Naive thymus-derived CD4-positive, alpha-beta T cell (primary cell): ENCODE measurements around the gene SEPTIN5. TPM values are rescaled to one million over a fixed set of nuclear protein-coding genes. Genes with fewer than 3 reads are reported as not detected.
"Not testable (repeated sequence)": the region's sequence is repeated elsewhere in the genome, so short reads cannot be mapped to it uniquely, and the experiment has no call there.

Experiments
- ATAC-seq: fragments of 150-1000 bp; cut with Tn5 transposase; 2 replicates; pipeline ENCODE4 v1.10.0; 2021; ENCODE audit warnings: mild to moderate bottlenecking, moderate library complexity
- CTCF ChIA-PET: fragments of 350-600 bp; sonication (Branson Sonifier 250); formaldehyde crosslinking; loops from one replicate; lab custom pipeline; 2021; ENCODE audit warnings: antibody characterized with exemption; lab: Charles Lee
- POLR2A ChIA-PET: fragments of 350-600 bp; sonication (Branson Sonifier 250); formaldehyde crosslinking; loops from one replicate; lab custom pipeline; 2021; ENCODE audit warnings: antibody characterized with exemption, inconsistent platforms; lab: Charles Lee
- DNase-seq, 9 donors: peaks; one replicate each; pipeline versions ENCODE4 v3.0.0 to v3.0.0-alpha.2; 2020 to 2022; ENCODE audit warnings: mixed read lengths in 1 of 9
- H3K27ac ChIP-seq: one replicate; pipeline ENCODE4 v1.7.0; 2013; ENCODE audit warnings: mild to moderate bottlenecking, low read depth, low read length, moderate library complexity
- H3K27me3 ChIP-seq, 2 donors: one replicate each; pipeline ENCODE4 v1.7.0; 2013; ENCODE audit warnings: low read length in 2 of 2, mild to moderate bottlenecking in 2 of 2, moderate library complexity in 2 of 2; ENCODE audit not compliant: control insufficient read depth in 2 of 2, insufficient read depth in 2 of 2
- H3K36me3 ChIP-seq, 3 experiments: 1 replicate in 2 of 3; 2 replicates in 1 of 3; pipeline ENCODE4 v1.7.0; 2013; ENCODE audit warnings: low read length in 3 of 3, mild to moderate bottlenecking in 3 of 3, moderate library complexity in 1 of 3; ENCODE audit not compliant: insufficient read depth in 3 of 3, control insufficient read depth in 2 of 3
- H3K4me1 ChIP-seq, 2 donors: one replicate each; pipeline ENCODE4 v1.7.0; 2013; ENCODE audit warnings: low read length in 2 of 2, mild to moderate bottlenecking in 2 of 2, moderate library complexity in 1 of 2; ENCODE audit not compliant: control insufficient read depth in 2 of 2, insufficient read depth in 2 of 2
- H3K4me3 ChIP-seq: 2 replicates; pipeline ENCODE4 v1.7.0; 2013; ENCODE audit warnings: mild to moderate bottlenecking, low read length
- H3K9me3 ChIP-seq, 3 experiments: 1 replicate in 2 of 3; 2 replicates in 1 of 3; pipeline ENCODE4 v1.7.0; 2013; ENCODE audit warnings: low read length in 3 of 3; ENCODE audit not compliant: control insufficient read depth in 2 of 3
- H3K27ac Mint-ChIP-seq, 9 donors: one replicate each; pipeline ENCODE4 v1.8.0; 2020 to 2022; ENCODE audit warnings: mixed read lengths in 9 of 9, mild to moderate bottlenecking in 8 of 9, moderate library complexity in 5 of 9, inconsistent platforms in 2 of 9
- H3K27me3 Mint-ChIP-seq, 5 donors: one replicate each; pipeline ENCODE4 v1.8.0; 2021 to 2022; ENCODE audit warnings: mixed read lengths in 5 of 5, mild to moderate bottlenecking in 1 of 5
- H3K36me3 Mint-ChIP-seq, 5 donors: one replicate each; pipeline ENCODE4 v1.8.0; 2020 to 2022; ENCODE audit warnings: mixed read lengths in 5 of 5, mild to moderate bottlenecking in 3 of 5, inconsistent platforms in 1 of 5
- H3K4me1 Mint-ChIP-seq, 7 donors: one replicate each; pipeline ENCODE4 v1.8.0; 2020 to 2022; ENCODE audit warnings: mixed read lengths in 7 of 7, mild to moderate bottlenecking in 3 of 7, inconsistent platforms in 1 of 7
- H3K4me3 Mint-ChIP-seq, 10 donors: one replicate each; pipeline ENCODE4 v1.8.0; 2020 to 2022; ENCODE audit warnings: mild to moderate bottlenecking in 10 of 10, mixed read lengths in 10 of 10, moderate library complexity in 6 of 10, inconsistent platforms in 2 of 10
- H3K9me3 Mint-ChIP-seq, 11 donors: one replicate each; pipeline ENCODE4 v1.8.0; 2020 to 2022; ENCODE audit warnings: mixed read lengths in 11 of 11, mild to moderate bottlenecking in 4 of 11, inconsistent platforms in 1 of 11, moderate library complexity in 1 of 11
- intact Hi-C, 2 donors: fragments of 100-400 bp; cut with micrococcal nuclease; formaldehyde crosslinking; loops; one replicate each; pipeline ENCODE4 v1.15.1; 2023
- polyA plus RNA-seq, 2 donors: library from polyadenylated mRNA; unstranded; fragments of 300-500 nt; fragmentation: Illumina TruSeq; gene quantifications; one replicate each; pipeline ENCODE4 v1.2.3, GENCODE V29; 2021
- total RNA-seq, 6 experiments: library from RNA in 5 of 6; stranded (reverse) in 5 of 6; gene quantifications; 1 replicate in 5 of 6; 2 replicates in 1 of 6; pipeline ENCODE4 v1.2.3 and lab custom pipeline; 2021 to 2026

Gene SEPTIN5
- total and polyA plus RNA-seq, 7 experiments from 2014 or later = 0.22 to 4.2 (median 0.49) TPM; not detected in 3

DNA sequence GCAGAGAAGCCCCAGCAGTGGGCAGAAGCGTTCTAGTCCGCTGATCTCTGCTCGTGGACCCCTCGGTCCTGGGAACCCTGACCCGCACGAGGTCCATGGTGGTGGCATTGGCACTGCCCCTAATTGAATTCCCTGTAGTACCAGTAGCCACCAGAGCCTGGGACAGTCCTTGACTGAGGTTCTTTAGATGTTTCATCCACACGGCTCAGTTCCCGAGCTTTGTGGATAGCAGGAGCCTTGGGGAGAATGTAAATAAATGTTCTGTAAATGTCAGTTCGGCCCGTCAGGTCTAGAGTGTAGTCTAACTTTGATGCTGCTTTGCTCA lies 39.4 kb upstream of the SEPTIN5 start:
- no peak overlapping the region for H3K27ac Mint-ChIP-seq
- CTCF ChIA-PET = interaction anchor here (0.6 kb wide), 1 partner anchor 292 kb away, joined by 3 read pairs; no protein-coding TSS in a partner anchor
- H3K4me1 Mint-ChIP-seq = no peaks in the 10 kb centered on the region
- H3K36me3 Mint-ChIP-seq = no peaks in the 10 kb centered on the region
- intact Hi-C loops = no loop called here
- no peaks in the 10 kb centered on the region for H3K9me3 Mint-ChIP-seq
- no peak overlapping the region for H3K4me3 ChIP-seq
- no peak for DNase-seq
- POLR2A ChIA-PET = no interaction called here
- no peak overlapping the region for H3K27ac ChIP-seq
- H3K36me3 ChIP-seq = no peaks in the 10 kb centered on the region
- H3K4me3 Mint-ChIP-seq = no peak overlapping the region
- no peak for ATAC-seq
- H3K4me1 ChIP-seq = no peaks in the 10 kb centered on the region
- peaks cover 5 to 16% (median 6%) of the 10 kb centered on the region in 5 donors for H3K27me3 Mint-ChIP-seq
- no peaks in the 10 kb centered on the region for H3K9me3 ChIP-seq
- H3K27me3 ChIP-seq = peaks cover 0 to 5% of the 10 kb centered on the region in 2 donors

DNA sequence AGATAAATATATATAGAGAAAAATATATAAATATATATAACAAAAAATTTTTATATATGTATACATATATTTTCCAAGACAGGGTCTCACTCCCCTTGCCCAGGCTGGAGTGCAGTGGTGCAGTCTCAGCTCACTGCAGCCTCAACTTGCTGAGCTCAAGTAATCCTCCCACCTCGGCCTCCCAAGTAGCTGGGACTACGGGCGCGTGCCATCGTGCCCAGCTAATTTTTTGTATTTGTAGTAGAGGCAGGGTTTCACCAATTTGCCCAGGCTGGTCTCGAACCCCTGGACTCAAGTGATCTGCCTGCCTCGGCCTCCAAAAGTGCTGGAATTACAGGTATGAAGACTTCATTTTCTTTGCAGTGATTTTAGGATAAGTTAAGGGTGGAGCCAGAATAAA lies 38.9 kb upstream of the SEPTIN5 start:
- Histone ChIP-seq H3K36me3 (no peaks in the 10 kb centered on the region), H3K27ac (no peak overlapping the region), H3K4me3 (no peak overlapping the region), H3K9me3 (no peaks in the 10 kb centered on the region), H3K27me3 (peaks cover 0 to 5% of the 10 kb centered on the region in 2 donors), H3K4me1 (no peaks in the 10 kb centered on the region)
- H3K27ac Mint-ChIP-seq = no peak overlapping the region
- intact Hi-C loops = no loop called here
- H3K9me3 Mint-ChIP-seq = no peaks in the 10 kb centered on the region
- no peaks in the 10 kb centered on the region for H3K4me1 Mint-ChIP-seq
- no peak overlapping the region for H3K4me3 Mint-ChIP-seq
- ChIA-PET POLR2A (interaction anchor here (1.0 kb wide), 1 partner anchor 81 kb away, joined by 3 read pairs; no protein-coding TSS in a partner anchor), CTCF (no interaction called here)
- DNase-seq (no peak), ATAC-seq (no peak)
- no peaks in the 10 kb centered on the region for H3K36me3 Mint-ChIP-seq
- H3K27me3 Mint-ChIP-seq = peaks cover 5 to 16% (median 6%) of the 10 kb centered on the region in 5 donors

DNA sequence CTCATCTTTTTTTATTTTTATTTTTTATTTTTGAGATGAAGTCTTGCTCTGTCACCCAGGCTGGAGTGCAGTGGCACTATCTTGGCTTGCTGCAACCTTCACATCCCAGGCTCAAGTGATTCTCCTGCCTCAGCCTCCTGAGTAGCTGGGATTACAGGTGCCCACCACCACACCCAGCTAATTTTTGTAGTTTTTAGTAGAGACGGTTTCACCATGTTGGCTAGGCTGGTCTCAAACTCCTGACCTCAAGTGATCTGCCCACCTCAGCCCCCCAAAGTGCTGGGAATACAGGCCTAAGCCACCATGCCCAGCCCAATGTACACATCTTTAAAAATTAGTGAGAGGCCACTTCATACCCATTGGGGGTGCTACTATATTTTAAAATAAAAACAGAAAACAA lies 37.9 kb upstream of the SEPTIN5 start:
- H3K9me3 ChIP-seq, H3K36me3 Mint-ChIP-seq, H3K4me1 ChIP-seq, H3K36me3 ChIP-seq, DNase-seq, CTCF ChIA-PET, H3K4me3 Mint-ChIP-seq, intact Hi-C loops, H3K27ac ChIP-seq, H3K4me3 ChIP-seq, H3K27me3 ChIP-seq, ATAC-seq, H3K9me3 Mint-ChIP-seq, H3K27ac Mint-ChIP-seq, H3K4me1 Mint-ChIP-seq: not testable (repeated sequence)
- POLR2A ChIA-PET = interaction anchor here (1.0 kb wide), 1 partner anchor 80 kb away, joined by 3 read pairs; no protein-coding TSS in a partner anchor
- H3K27me3 Mint-ChIP-seq = peaks cover 8 to 19% (median 10%) of the 10 kb centered on the region in 5 donors

DNA sequence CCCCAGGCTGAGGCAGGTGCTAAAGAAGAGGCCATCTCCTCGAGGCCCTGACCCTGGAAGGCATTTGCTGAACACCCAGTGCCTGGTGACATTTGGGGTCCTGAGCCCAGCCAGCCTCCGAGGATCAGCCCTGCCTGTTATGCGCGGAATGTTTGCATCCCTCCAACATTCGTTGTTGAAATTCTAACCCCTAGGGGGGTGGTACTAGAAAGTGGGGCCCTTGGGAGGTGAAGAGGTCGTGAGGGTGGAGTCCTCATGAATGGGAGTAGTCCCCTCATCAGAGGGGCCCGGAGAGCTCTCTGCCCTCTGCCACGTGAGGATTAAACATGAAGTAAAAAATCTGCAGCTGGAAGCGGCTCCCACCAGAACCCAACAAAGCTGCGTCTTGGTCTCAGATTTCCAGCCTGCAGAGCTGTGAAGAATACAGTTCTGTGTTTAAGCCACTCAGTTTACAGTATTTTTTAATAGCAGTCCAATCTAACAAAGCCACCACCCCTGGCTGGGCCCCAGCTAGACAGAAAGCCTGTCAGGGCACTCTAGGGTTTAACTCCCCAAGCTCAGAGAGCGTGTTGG lies 35.3 kb upstream of the SEPTIN5 start:
- ATAC-seq (no peak), DNase-seq (no peak)
- ChIA-PET POLR2A (no interaction called here), CTCF (interaction anchor here (0.8 to 1.9 kb wide), 3 partner anchors 33 to 82 kb away, joined by 3 to 4 read pairs (median 3); no protein-coding TSS in a partner anchor)
- H3K9me3 Mint-ChIP-seq = peaks cover 0 to 6% (median 0%) of the 10 kb centered on the region in 11 donors
- H3K4me3 Mint-ChIP-seq = no peak overlapping the region
- Histone ChIP-seq H3K4me3 (no peak overlapping the region), H3K4me1 (no peaks in the 10 kb centered on the region), H3K9me3 (no peaks in the 10 kb centered on the region), H3K27ac (no peak overlapping the region), H3K27me3 (peaks cover 0 to 5% of the 10 kb centered on the region in 2 donors), H3K36me3 (no peaks in the 10 kb centered on the region)
- no peak overlapping the region for H3K27ac Mint-ChIP-seq
- no peaks in the 10 kb centered on the region for H3K4me1 Mint-ChIP-seq
- intact Hi-C loops = loop anchor here (1.0 to 2.0 kb wide), 2 partner anchors 39 to 40 kb away; no protein-coding TSS in a partner anchor
- no peaks in the 10 kb centered on the region for H3K36me3 Mint-ChIP-seq
- H3K27me3 Mint-ChIP-seq = peaks cover 23 to 26% (median 24%) of the 10 kb centered on the region in 5 donors

DNA sequence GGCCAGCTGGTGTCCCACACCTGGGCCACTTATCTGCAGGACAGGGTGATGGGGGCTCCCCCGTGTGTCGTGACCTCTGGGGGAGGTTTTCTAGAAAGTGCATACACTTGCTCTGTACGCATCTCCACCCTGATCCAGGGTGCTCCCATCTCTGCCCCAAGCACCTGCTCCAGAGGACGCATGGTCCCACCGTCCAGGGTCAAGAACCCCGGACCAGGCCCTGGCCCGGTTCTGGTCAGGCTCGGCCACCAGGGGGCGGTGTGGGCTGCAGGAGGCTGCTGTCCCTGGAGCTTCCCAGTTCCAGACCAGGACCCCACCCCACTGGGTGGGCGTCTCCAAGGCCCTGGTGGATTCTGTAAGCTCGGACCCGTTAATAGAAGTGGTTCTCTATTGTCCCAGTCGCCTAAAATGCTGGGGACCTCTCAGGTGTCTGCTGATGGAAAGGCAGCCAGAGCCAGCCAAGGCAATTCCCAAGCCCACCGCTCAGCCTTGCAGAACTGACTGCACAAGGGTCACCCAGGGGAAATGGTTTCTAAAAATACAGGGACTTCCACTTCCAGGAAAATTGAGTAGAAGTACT lies 34.7 kb upstream of the SEPTIN5 start:
- intact Hi-C loops = loop anchor here (1.0 to 2.0 kb wide), 2 partner anchors 39 kb away; no protein-coding TSS in a partner anchor
- Histone ChIP-seq H3K36me3 (no peaks in the 10 kb centered on the region), H3K4me3 (no peak overlapping the region), H3K4me1 (no peaks in the 10 kb centered on the region), H3K27ac (no peak overlapping the region), H3K9me3 (no peaks in the 10 kb centered on the region), H3K27me3 (peaks cover 0 to 2% of the 10 kb centered on the region in 2 donors)
- Mint-ChIP-seq H3K4me3 (no peak overlapping the region), H3K4me1 (no peaks in the 10 kb centered on the region), H3K9me3 (peaks cover 0 to 6% (median 0%) of the 10 kb centered on the region in 11 donors), H3K36me3 (no peaks in the 10 kb centered on the region), H3K27ac (no peak overlapping the region), H3K27me3 (peaks cover 18 to 28% (median 23%) of the 10 kb centered on the region in 5 donors)
- ChIA-PET CTCF (interaction anchor here (0.8 to 1.9 kb wide), 5 partner anchors 10 to 341 kb away, joined by 3 to 4 read pairs (median 3); no protein-coding TSS in a partner anchor), POLR2A (no interaction called here)
- DNase-seq (peak; percentile 5 to 54 (median 23)), ATAC-seq (peak; percentile 54)

DNA sequence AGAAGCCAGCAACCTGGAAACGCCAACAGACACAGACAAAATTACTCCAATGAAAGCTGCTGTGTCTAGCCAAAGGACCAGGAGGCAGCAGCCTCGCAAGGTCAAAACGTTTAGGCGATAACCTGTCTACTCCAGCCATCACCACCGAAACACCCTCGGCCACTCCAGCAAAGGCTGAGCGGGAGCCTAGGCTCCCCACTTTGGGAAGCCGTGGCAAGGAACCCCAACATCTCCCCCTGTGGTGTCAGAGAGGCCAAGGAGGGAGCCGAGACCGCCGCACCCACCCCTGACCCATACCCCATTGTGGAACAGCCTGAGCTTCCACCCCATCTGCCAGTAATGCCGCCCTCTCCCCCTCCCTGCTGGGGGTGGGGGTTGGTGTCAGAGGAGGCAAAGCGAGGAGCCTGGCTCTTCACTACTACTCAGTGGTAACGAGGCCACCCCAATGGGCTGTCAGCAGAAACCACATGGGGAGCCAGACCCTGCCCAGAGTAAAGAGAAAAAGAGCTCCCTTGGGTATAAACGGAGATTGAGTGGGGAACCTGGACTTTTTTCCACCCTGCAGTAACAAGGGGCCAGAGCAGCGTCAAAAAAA lies 33.9 kb upstream of the SEPTIN5 start:
- Mint-ChIP-seq H3K4me3 (no peak overlapping the region), H3K27ac (no peak overlapping the region), H3K36me3 (no peaks in the 10 kb centered on the region), H3K9me3 (peaks cover 0 to 6% (median 0%) of the 10 kb centered on the region in 11 donors), H3K4me1 (no peaks in the 10 kb centered on the region), H3K27me3 (peaks cover 17 to 26% (median 23%) of the 10 kb centered on the region in 5 donors)
- ATAC-seq = no peak
- H3K36me3 ChIP-seq = no peaks in the 10 kb centered on the region
- H3K4me1 ChIP-seq = no peaks in the 10 kb centered on the region
- no peaks in the 10 kb centered on the region for H3K9me3 ChIP-seq
- intact Hi-C loops = no loop called here
- ChIA-PET POLR2A (no interaction called here), CTCF (interaction anchor here (1.0 to 1.9 kb wide), 3 partner anchors 11 to 342 kb away, joined by 3 to 4 read pairs (median 3); no protein-coding TSS in a partner anchor)
- no peak for DNase-seq
- no peak overlapping the region for H3K4me3 ChIP-seq
- no peaks in the 10 kb centered on the region for H3K27me3 ChIP-seq
- no peak overlapping the region for H3K27ac ChIP-seq
